GM12878 (cell line): ENCODE results near the gene C3orf49.

Source experiments
- CTCF ChIP-seq, 3 experiments: IDR thresholded peaks in 2 of 3; conservative IDR thresholded peaks in 1 of 3; 2 replicates each; pipeline ENCODE4 v1.5.1; 2011; ENCODE audit warnings: low read depth in 3 of 3, low read length in 3 of 3, mild to moderate bottlenecking in 3 of 3, control low read depth in 2 of 3, moderate library complexity in 2 of 3, inconsistent platforms in 1 of 3, mixed read lengths in 1 of 3; ENCODE audit not compliant: control insufficient read depth in 2 of 3, insufficient read depth in 1 of 3; ENCODE audit errors: extremely low read depth in 1 of 3
- EZH2 ChIP-seq: IDR thresholded peaks from 2 replicates; pipeline ENCODE4 v1.6.1; 2012; ENCODE audit warnings: low read depth, mild to moderate bottlenecking, control low read depth, inconsistent platforms, low read length, borderline replicate concordance; ENCODE audit not compliant: control insufficient read depth
- KDM1A ChIP-seq: fragments of 200-600 bp; sonication (generic); IDR thresholded peaks from 2 replicates; pipeline ENCODE4 v1.6.1; 2016; ENCODE audit warnings: borderline replicate concordance
- NFYB ChIP-seq: IDR thresholded peaks from 2 replicates; pipeline ENCODE4 v1.6.1; 2011; ENCODE audit warnings: low read depth, mild to moderate bottlenecking, low read length, improper control_type of control experiment, moderate library complexity; ENCODE audit not compliant: insufficient read depth
- PAX5 ChIP-seq: IDR thresholded peaks from 2 replicates; pipeline ENCODE4 v1.6.1; 2011; ENCODE audit warnings: low read depth, low read length, borderline replicate concordance
- POLR2A ChIP-seq: IDR thresholded peaks from 2 replicates; pipeline ENCODE4 v1.6.1; 2011; ENCODE audit warnings: low read depth, mild to moderate bottlenecking, low read length
- SMC3 ChIP-seq: IDR thresholded peaks from 2 replicates; pipeline ENCODE4 v1.6.1; 2011; ENCODE audit warnings: low read length, improper control_type of control experiment, borderline replicate concordance
- SUZ12 ChIP-seq: fragments of 200-600 bp; sonication (generic); IDR thresholded peaks from one replicate; pipeline ENCODE4 v1.6.1; 2018; ENCODE audit warnings: antibody characterized with exemption, mild to moderate bottlenecking; ENCODE audit not compliant: unreplicated experiment
- ZBTB11 ChIP-seq: fragments of 450-650 bp; formaldehyde crosslinking; IDR thresholded peaks from 2 replicates; pipeline ENCODE4 v1.5.0; 2022; ENCODE audit warnings: mild to moderate bottlenecking, missing genetic modification characterization

DNA sequence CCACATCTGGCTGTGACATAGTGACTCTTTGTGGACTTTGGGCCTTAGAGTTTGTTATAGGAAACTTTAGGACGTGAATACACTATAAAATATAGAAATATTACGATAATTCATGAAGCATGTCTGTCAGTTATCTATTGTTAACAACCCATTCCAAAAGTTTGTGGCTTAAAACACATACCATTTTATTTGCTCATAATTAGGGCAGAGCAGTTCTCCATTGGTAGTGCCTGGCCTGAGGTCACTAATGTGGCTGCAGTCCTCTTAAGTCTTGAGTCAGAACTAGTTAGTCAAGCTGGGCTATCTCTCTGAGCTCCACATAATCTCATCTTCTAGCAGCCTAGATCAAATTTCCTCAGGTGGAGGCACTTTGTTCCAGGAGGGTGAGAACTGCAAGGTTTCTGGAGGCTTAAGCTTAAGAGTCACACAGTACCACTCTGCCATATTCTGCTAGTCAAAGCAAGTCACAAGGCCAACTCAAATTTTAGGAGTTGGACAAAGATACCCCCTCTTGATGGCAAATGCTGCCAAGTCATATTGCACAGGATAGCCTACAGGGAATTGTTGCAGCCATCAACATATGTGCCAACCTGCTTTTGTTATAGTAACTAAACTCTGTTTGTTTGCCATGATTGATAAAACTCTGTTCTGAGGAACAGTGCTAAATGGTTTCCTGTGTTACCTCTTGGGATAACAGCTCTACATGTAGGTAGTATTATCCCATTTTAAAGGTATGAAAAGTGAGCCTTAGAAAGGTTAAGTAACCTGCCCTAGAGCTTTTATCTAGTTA lies 53.2 kb downstream of the C3orf49 start:
- no peak for TF ChIP-seq POLR2A
- TF ChIP-seq KDM1A, result no peak
- no peak for TF ChIP-seq SUZ12
- no peak for TF ChIP-seq EZH2
- TF ChIP-seq CTCF (IDR thresholded peaks at IDR 0.05 in 2 of 3, conservative IDR thresholded peaks at IDR 0.05 in 1 of 3; ENCODE audit: control insufficient read depth in 2 of 3, extremely low read depth in 1 of 3, insufficient read depth in 1 of 3, low read depth in 3 of 3, low read length in 3 of 3), result no peak
- no peak for TF ChIP-seq SMC3
- TF ChIP-seq NFYB, result no peak
- TF ChIP-seq PAX5, result no peak
- no peak for TF ChIP-seq ZBTB11 (CRISPR knock-in tag)
